ENCODE results near the gene SLC9A3. TPM values are rescaled to one million over a fixed set of nuclear protein-coding genes. Genes with fewer than 3 reads are reported as not detected.
"Not testable (repeated sequence)": the region's sequence is repeated elsewhere in the genome, so short reads cannot be mapped to it uniquely, and the experiment has no call there.

Gene SLC9A3
- total RNA-seq, 1 donor from 2014 or later, result 1.3 TPM

DNA sequence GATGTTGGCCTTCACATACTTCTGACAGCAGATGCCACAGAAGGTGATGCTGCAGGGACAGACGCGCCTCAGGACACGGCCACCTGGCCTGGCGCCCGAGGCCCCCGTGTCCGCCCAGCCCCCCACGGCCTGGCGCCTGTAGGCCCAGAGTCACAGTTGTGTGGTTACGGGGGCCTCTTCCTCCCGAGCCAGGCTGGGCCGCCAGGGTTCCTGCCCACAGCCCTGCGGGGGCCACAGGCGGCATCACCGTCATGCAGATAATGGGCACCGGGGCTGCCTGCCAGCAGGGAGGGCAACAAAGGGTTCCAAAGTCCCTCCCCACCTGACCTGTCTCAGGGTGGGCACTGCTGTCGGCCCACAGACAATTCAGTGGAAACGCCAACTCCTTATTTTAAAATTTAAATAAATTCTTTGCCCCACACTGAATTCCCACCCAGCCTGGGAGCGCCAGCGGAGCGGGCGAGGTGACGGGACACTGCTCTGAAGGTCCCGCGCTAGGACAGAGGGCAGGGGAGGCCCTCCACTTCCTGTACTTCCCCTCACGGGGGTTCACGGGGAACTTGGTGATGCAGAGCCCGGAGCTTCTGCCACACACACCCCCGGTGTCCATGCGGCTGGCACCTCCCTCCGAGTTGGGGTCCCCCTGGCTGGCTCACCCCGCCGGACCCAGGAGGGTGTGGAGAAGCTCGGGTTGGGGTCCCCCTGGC is 40.7 kb downstream of the SLC9A3 start:
- ATAC-seq, result no peak
- intact Hi-C loops (cut with micrococcal nuclease), result no loop called here
- DNase-seq, result no peak

DNA sequence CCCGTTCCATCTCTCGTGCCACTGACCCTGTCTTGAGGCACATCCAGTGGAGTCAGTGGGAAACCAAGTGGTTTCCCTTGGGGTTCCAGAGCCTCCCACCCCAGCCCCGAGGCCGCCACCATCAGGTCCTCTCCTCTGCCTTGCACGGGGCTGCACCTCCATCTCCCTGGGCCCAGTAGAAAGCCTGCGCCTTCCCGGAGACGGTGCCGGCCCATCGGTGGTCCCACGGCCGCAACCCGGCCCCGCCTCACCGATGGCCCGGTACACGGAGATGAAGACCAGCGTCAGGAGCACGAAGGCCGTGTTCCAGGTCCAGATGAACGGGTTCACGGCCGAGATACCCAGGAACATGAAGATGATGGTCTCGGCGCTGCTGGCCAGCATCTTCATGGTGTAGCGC is 41.2 kb downstream of the SLC9A3 start:
- intact Hi-C loops (cut with micrococcal nuclease), result no loop called here
- no peak for DNase-seq

DNA sequence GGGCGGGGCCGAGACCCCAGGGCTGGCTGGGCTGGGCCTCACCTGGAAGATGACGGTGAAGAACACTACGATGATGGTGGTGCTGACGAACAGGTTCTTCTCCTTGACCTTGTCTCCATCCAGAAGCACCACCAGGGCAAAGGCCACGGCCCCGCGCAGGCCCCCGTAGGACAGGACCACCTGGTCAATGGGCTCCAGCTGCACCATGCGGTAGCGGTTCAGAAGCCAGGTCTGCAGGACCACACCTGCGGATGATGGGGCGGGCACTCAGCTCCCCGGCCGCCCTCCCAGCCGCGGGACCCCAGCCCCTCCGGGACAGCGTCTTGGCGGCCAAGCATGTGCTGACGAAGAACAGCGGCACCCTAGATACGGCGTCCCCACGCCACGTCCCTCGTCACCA is 41.7 kb downstream of the SLC9A3 start:
- DNase-seq (no peak), ATAC-seq (no peak)
- intact Hi-C loops (cut with micrococcal nuclease), result no loop called here

More for the DNA sequence above, 41.2 kb downstream of the SLC9A3 start:
- ATAC-seq, result no peak

DNA sequence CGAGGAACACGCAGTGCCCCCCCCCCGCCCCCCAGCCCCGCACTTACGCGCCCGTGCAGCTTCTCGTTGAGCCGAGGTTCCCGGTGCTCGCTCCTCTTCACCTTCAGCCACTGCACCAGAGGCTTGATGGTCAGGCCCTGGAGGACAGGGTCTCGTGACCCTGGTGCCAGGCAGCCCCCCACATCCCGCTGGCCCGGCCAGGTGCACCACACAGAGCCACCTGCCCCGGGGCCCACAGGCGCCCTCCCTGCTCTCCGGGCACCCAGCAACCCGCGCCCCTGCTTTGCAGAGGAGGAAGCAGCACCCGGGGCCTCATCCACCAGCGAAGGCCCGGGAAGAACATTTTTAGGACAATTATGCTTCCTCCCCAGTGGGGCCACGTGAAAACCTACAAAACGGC is 42.2 kb downstream of the SLC9A3 start:
- DNase-seq (no peak), ATAC-seq (no peak)
- intact Hi-C loops (cut with micrococcal nuclease), result no loop called here

DNA sequence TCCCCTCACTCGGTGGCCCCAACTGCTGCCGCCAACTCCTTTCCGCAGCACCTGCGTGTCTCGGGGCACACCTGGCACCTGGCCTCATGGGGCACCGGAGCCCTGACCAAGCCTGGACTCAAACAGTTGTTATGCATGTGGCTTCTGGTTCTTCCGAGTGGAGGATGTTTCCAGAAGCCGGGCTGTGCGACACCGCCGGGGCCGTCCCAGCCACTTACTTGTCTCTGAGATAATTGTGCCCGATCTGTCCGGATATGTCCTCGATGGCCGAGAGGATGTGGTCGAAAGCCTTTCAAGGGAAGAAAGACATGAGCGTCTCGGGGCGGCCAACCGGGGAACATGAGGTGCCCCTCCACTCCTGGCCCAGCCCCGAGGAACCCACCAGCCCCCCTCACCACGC is 42.9 kb downstream of the SLC9A3 start:
- intact Hi-C loops (cut with micrococcal nuclease), result no loop called here
- ATAC-seq, result no peak
- no peak for DNase-seq

DNA sequence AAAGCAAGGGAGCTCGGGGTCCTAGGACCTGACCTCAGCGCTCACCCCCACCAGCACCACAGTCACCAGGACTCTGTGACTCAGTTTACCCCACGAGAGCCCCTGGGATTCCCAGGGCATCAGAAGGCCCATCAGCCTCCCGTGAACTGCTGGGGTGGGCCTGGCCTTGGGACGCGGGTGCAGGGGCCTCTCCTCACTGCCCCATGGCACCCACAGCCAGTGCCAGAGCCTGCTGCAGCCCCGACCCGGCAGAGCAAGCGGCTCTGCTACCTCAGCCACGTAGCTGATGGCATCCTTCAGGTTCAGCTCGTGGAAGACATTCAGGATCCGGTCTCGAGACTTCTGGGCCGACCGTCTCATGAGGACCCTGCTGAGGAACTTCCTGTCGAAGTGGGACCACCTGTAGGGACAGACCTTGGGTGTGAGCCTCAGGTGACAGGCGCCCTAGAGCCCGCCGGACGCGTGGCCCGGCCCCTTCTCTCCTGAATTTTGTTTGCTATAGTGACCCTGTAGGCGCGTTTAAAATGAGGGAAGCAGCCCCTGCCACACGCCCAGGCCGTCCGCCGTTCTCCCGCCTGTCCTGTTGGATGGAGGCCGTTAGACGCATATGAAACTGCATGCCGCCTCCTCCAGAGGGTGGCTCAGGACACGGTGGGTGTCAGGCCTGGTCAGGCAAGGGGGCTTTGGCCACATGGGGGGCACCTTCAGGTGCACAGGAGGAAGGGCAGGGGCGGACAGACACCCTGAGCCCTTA is 44.5 kb downstream of the SLC9A3 start:
- no peak for DNase-seq
- no peak for ATAC-seq
- intact Hi-C loops (cut with micrococcal nuclease), result no loop called here

DNA sequence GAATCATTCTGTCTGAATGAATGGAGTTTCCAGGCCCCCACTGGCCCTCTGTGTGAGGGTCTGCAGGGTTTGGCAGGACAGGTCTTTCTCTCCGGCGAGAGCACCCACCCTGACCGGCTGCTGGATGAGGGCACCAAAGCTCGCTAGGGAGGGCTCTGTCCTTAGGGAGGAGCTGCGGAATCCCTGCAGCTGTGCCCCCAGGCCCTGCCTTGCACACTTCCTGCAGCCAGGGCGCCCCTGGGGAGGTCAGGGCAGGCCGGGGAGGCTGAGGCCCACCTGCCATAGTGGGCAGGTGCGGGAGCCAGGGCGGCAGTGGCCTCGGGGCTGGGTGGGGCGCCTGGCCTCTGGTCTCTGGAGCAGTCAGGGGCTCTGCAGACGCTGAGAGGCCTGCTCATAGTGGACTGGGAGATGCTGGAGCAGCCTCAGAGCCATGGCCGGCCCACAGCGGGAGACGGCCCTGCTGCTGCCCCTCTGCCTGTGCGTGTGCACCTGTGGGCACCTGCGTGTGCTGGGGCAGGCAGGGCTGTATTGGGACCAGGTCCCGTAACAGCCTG is 45.2 kb downstream of the SLC9A3 start:
- no peak for DNase-seq
- intact Hi-C loops (cut with micrococcal nuclease), result no loop called here
- ATAC-seq, result no peak

DNA sequence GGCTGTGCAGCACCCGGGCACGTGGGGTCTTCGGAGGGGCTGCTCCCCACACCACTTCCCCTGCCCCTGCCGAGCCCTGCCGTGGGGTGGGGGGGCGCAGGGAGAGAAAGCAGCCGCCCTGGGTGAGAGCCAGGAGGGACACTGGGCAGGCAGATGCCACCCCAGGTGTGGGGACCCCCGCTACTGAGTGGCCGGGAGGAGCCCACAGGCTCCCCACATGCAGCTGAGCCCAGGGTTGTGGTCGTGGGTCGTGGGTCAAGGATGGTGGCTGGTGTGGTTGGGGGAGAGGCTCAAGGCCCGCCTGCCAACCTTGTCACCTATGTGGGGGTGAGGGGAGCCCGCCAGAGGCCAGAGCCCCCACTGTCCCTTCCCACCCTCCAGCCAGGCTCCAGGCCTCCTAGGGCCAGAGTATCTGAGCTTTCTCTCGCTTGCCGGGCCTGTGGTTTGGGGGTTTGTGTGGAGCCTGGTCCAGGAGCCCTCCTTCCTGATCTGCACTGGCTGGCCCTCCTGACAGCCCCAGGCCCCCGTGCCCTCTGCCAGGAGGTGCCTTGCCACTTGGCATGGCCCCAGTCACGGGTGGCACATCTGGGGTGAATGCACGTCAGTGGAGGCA is 45.8 kb downstream of the SLC9A3 start:
- ATAC-seq, result no peak
- DNase-seq, result no peak
- intact Hi-C loops (cut with micrococcal nuclease), result no loop called here

DNA sequence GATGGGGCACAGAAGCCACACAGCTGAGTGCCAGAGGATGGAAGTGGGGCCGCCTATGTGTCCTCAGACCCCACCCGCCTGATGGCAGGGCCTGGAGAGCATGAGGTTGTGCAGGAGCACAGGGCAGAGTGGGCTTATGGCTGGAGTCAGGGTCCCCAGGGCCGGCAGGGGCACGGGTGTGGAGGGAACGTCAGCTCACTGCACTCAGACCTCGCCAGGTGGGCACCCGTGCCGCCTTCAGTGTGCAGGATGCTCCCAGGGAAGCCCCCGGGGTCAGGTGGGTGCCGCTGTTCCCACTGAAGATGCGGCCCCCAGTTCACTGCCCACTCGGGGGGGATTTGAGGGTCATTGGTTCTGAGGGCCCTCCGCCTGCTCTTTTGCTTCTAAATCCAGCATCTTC is 46.4 kb downstream of the SLC9A3 start:
- intact Hi-C loops (cut with micrococcal nuclease), result no loop called here
- no peak for DNase-seq
- ATAC-seq, result no peak

DNA sequence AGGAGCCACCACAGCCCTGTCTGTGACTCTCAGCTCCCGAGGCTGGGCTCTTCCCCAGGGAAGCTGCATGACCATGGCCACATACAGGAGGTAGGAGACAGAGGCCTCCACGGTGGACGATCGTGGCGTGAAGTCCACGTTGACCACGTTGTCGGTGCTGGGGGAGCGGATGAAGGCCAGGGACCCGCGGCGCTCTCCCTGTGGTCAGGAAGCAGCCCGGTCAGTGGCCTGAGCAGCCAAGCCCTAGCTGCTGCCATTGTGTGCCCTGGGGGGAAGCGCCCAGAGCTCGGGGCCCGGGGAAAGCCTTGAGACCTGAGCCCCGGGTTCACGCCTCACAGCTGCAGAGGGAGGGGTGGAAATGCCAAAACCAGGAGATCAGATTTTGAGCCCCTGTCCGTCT is 47.0 kb downstream of the SLC9A3 start:
- intact Hi-C loops (cut with micrococcal nuclease), result no loop called here
- ATAC-seq (no peak), DNase-seq (no peak)

DNA sequence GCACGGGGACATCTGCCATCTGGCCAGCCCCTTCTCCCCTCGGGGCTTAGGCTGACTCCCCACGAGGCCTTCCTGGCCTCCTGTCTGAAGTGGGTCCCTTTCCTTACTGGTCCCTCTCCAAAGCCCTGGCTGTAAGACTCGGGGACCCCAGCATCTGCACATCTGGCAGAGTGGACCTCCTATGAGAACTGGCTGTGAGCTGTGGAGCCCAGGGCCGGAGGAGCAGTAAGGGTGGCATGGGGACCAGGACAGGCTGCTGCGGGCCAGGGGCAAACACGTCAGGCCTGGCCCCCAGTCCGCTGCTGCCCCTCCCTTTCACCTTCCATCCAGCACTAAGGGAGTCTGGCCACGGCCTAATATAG is 47.5 kb downstream of the SLC9A3 start:
- DNase-seq, result peak; percentile 26
- intact Hi-C loops (cut with micrococcal nuclease), result no loop called here
- no peak for ATAC-seq

DNA sequence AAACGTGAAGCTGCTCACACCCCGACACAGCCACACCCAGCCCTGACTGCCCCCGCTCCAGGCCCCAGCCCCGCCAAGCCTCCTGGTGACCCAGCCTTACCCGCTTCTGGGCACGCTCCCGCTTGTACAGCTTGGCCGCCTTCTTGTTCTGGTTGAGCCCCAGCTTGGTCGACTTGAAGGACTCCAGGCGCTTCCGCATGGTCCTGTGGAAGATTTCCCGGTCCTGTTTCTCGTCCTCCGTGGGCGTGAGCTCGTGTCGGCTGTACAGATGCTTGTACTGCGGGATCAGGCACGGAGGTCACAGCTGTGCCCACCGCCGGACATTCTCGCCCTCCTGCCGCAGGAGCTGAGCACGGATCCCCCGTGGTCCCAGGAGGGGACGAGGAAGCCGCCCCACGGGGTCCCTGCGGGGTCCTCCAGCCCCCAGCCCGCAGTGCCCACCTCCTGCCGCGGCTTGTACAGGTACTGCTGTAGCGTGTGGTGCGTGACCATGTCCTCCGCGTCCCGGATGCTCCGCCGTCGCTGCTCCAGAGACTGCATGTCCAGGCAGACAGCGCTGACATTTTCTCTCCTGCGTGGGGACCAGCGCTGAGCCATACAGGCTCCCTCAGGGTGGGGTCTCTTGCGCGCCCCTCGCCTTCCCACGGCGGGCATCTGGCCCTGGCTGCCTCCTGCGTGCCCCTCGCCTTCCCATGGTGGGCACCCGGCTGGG is 48.0 kb downstream of the SLC9A3 start:
- intact Hi-C loops (cut with micrococcal nuclease), result no loop called here
- DNase-seq (peak; percentile 28), ATAC-seq (no peak)

DNA sequence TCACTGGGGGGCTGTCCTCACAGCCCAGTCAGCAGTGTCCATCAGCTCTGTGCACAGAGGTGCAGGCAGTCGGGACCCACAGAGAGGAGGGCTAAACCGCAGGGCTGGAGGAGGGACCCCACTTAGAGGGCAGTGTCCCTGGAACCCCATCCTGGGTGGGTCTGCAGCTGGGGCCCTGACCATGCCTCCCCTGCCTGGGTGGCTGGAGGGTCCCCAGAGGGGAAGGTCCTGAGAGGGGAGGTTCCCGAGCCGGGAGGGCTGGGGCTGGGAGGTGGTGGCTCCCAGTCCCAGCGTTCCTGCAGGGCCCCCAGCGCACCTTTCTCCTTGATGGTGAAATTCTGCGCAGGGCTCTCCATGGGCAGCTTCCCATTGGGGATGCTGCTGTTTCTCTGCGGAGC is 48.5 kb downstream of the SLC9A3 start:
- no peak for ATAC-seq
- DNase-seq, result peak; percentile 19
- intact Hi-C loops (cut with micrococcal nuclease), result no loop called here

DNA sequence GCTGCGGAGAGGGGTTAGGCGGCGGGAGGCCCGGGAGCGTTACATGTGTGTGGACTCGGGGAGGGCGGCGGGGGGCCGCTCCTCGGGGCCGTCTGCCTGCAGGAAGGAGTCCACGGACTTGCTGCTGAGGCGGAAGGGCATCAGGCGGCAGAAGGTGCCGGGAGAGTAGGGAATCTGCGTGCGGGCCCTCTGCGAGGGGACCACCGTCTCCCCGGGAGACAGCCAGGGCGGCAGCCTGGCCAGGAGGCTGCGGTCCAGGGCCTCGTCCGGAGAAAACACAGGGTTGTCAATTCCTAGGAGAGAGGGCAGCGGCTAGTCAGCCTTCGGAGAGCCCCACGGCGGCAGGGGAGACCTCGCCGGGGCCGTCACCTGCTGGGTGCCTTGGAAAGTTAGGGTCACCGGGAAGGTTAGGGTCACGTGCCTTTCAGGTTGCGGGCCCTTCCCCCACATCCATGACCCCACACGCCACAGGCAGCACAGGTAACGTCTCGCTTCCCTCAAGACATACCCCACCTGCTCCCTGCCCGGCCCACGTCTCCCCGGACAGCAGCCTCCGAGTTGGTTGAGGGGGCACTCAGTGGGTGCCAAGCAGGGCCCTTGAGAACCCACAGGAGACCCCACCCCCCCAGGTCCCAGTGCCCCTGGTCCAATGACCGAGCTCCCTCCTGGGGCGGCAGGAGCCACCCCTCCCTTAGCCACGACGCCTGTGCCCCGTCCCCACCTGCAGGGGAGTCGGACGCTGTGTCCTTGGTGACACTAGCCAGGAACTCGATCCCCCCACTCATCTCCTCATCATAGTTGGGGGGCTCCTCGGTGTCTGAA is 49.2 kb downstream of the SLC9A3 start:
- intact Hi-C loops (cut with micrococcal nuclease), result no loop called here
- peak; percentile 31 for DNase-seq
- ATAC-seq, result no peak

DNA sequence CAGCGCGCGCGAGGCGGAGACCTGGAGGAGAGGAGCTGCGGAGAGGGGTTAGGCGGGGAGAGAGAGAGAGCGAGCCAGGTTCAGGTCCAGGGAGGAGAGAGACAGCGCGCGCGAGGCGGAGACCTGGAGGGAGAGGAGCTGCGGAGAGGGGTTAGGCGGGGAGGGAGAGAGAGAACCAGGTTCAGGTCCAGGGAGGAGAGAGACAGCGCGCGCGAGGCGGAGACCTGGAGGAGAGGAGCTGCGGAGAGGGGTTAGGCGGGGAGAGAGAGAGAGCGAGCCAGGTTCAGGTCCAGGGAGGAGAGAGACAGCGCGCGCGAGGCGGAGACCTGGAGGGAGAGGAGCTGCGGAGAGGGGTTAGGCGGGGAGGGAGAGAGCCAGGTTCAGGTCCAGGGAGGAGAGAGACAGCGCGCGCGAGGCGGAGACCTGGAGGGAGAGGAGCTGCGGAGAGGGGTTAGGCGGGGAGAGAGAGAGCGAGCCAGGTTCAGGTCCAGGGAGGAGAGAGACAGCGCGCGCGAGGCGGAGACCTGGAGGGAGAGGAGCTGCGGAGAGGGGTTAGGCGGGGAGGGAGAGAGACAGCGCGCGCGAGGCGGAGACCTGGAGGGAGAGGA is 49.9 kb downstream of the SLC9A3 start:
- ATAC-seq; DNase-seq; intact Hi-C loops (cut with micrococcal nuclease): not testable (repeated sequence)

DNA sequence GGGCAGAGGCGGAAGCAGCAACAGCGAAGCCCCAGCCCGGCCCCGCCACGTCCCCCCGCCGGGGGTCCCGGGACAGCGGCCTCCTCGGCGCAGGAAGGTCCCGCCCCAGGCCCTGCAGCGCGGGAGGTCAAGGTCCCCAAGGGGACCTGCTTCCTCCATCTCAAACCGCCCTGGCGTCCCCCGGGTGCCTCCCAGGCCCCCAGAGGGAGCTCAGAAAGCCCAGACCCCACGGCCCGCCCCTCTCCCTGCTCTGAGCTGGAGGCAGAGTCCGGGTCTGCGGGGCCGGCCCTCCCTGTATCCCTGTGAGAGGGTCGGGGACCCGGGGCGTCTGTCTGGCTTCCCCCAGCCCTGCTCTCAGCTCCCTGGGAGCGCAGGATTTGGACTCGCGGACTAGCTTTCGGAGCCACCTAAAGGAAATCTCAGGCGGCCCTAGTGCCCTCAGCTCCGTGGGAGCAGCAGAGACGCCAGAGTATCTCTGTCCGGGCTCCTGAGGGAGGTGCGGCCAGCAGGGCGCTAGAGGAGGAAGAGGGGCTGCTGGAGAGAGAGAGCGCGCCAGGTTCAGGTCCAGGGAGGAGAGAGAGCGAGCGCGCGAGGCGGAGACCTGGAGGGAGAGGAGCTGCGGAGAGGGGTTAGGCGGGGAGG is 50.6 kb downstream of the SLC9A3 start:
- DNase-seq (peak; percentile 57), ATAC-seq (peak; percentile 33)
- intact Hi-C loops (cut with micrococcal nuclease), result no loop called here

DNA sequence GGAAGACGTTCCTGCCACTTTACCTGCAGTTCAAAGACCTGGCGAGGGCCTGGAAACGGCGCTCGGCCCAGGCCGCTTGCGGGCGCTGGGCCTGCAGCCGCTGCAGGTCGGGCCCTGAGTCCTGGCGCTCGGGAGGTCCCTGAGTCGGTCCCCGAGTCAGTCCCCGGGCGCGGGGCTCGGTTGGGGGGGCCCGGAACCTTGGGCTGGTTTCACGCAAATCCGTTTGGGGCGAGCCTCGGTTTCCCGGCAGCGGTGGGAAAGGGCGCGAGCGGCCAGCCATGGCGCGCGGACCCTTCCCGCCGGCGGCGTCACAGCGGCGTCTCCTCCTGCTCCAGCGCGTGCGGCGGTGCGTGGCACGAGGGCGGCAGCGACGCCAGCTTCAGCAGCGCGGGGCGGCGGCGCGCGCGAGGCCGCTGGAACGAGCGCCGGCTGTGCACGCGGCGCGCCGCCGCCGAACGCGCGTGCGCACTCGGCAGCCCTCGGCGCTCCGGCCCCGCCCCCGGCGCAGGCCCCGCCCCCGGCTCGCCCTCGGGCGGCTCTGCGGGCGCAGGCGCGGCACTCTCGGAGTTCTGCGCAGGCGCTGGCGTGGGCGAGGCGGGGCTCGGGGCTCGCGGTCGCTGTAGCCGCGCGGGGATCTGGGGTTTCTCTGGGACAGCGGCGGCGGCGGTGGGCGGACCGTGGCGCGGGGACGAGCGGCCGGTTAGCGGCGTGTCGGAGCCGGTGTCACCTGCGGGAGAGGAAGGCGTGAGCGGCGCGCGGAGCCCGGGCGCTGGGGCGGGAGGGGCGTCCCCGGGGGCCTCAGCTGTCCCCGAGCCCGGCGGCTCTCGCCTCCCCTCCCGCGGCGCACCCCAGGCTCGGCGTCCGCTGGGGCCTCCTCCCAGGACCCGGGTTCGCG is 51.3 kb downstream of the SLC9A3 start:
- intact Hi-C loops (cut with micrococcal nuclease), result no loop called here
- DNase-seq, result peak; percentile 95
- peak; percentile 88 for ATAC-seq

Measured in left ventricle myocardium superior (tissue), 1 donor.